Fibroblast of skin of right biceps (primary cell): Measurements from ENCODE around the gene CFAP45.

Source experiments
- DNase-seq: peaks from one replicate; pipeline ENCODE4 v3.0.0-alpha.2; 2013

CFAP45 gene

GRCh38 chr1:159900086-159900680 lies at the start of gene CFAP45:
CFAP45 (minus strand) TSS chr1:159900165; CDS start chr1:159900098, 67 bp downstream.
- DNase-seq, result peak; percentile 75

GRCh38 chr1:159949123-159949522 lies 49.2 kb upstream of the CFAP45 start:
- no peak for DNase-seq

DNA sequence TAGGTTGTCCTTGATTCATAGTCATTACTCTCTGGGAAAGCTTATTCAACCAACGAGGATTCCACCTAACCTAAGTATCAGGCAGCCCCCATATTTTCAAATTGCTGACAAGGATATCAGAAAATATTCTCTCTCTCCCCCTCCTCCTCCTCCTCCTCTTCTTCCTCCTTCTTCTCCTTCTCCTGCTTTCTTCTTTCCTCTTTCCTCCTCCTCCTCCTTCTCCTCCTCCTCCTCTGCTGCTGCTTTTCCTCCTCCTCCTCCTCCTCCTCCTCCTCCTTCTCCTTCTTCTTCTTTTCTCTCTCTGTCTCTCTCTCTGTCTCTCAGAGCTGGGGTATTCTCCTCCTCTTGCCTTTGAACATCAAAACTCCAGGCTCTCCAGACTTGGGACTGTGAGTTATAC lies 48.0 kb upstream of the CFAP45 start:
- no peak for DNase-seq

DNA sequence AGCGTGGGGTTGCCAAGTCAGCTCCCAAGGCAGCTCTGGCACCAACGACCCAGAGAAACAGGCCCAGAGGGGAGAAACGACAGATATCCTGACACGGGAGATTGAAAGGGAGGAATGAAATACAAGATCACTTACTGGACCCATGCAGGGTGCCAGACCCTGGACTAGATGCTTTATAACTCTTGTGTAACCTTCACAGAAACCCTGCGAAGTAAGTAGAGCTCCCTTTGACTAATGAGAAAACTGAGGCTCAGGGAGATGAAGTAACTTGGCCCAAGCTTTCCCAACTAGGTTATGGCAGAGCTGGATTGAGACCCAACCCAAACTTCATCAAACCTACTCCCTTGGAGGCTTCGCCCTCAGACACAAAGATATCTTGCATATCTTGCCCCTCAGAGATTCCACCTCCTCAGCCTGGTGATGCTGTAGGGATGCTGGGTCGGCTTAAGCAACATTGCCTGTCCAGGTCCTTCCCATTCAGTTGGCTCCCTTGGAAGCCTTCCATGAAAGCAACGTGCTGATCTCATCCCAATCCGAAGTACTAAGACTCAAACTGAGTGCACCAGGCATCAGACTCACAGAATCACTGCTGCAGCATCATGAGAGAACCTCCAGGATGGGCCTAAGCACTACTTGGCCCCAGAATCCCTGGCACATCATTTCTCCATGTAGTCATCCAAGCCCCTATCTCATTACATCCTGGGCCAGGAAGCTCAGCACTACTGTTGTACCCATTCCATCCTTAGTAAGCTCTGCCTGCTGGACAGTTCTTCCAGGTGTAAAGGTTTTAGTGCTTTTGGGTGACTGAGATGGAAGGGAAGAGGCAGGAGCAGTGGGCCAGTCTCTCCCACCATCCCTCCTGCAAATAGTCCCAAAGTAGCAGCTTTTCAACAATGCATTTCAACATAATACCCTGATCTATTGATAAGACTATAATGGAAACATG lies 46.5 kb upstream of the CFAP45 start:
- no peak for DNase-seq

DNA sequence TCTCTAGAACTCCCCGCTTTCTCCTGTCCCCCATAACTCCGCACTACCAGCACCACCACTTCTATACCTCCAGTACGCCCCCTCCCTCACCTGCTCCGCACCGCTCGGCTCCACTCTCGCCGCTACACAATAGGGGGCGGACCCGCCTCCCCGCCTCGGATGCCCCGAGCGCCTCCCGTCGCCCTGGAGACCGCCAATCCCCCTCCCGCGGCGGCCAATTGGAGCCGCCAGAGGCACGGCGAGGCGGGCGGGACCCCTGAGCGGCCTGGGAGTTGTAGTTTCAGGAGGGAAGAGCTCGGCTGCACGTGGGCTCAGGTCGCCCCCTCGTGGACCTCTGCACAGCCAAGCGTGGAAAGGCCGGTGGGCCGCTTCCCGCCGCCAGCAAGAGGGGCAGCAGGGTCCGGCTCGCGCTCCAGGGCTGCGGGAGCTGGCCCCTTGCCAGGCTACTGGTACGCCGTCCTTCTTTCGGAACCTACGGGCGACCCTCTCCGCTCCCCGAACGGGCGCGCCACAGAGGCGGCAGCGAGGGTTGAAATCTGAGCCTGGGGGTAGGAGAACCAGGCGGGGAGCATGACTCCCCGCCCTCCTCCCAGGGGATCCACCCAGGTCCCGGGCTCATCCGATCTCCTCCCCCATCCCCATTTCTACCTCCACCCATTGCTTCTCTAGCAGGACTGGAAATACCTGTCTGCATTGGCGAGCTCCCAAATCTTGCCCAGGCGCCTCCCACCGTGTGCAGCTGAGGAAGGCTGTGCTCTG lies 45.7 kb upstream of the CFAP45 start, which contains the start of gene IGSF9:
TSS of gene IGSF9 (minus strand) at position 131 of the 759 bp plus-strand sequence. CDS start 2,159 bp downstream, outside the sequence.
- peak; percentile 84 for DNase-seq

DNA sequence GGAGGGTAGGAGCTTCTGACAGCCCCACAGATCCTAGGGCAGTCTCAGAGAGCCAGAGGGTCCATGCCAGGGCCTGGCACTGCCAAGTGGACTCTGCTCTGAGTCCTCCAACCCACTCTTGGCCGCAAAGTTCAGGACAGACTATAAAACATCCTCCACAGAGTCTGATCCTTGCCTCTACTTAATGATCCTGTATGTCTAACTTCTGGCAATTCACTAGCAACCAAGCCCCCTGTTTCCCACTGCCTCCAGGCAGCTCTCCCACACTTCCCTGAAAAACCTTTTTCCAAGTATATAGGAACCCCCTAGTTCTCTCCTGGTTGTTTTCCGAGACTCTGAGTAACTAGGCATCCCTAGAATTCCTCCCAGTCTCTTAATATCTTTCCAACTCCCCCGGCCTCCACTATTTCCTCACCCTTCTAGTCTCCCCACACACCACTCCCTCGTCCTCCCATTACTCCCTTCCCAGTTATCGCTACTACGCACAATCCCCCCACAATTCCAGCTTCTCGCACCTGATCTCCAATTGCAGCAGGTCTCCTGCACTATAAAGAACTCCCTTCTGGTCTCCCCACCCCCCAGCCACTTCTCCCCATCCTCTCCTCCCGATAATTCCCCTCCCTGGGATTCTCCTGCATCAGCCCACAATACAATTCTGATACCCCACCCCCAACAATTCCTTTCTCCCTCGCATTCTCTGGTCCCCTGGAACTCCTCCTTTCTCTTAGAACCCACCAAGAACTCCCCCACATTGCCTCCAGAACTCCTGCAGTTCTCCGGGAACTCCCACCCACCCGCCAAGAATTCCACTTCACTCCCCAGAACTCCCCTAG lies 44.9 kb upstream of the CFAP45 start:
- DNase-seq, result no peak

GRCh38 chr1:159943908-159944622 lies 44.1 kb upstream of the CFAP45 start:
- no peak for DNase-seq

- DNase-seq, result no peak
Observed at GRCh38 chr1:159943278-159943640, 43.3 kb upstream of the CFAP45 start.

DNA sequence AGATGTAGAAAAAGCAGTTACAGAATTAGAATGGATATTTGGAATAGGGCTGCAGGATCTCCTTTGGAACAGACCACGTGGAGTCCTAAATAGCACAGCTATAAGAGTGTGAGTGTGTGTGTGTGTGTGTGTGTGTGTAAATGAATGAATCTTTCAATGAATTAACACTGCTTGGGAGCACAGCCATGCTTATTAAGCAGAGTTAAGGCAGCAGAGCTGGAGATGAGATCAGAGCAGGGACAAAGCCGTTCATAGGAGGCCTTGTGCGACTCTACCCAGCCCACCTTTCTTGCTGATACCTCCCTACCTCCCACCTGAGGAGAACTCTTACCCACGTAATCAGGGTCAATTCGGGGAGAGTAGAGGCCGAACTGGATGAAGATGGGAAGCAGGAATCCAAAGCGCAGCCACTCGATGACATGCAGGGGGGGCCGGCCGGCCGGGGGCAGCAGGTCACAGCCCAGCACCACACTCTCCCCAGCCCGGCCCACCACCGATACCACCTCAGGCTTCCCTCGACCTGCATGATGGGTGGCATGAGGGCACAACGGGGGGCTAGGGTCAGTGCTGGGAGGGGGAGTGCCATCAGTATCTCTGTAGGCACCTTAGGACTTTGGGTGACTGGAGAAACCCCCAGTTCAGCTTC lies 42.8 kb upstream of the CFAP45 start:
- no peak for DNase-seq

- no peak for DNase-seq
Observed at GRCh38 chr1:159941591-159942560, 41.9 kb upstream of the CFAP45 start.

- DNase-seq, result no peak
Observed at GRCh38 chr1:159941141-159941540, 41.2 kb upstream of the CFAP45 start.

- DNase-seq, result no peak
Observed at GRCh38 chr1:159940006-159940620, 40.1 kb upstream of the CFAP45 start.

DNA sequence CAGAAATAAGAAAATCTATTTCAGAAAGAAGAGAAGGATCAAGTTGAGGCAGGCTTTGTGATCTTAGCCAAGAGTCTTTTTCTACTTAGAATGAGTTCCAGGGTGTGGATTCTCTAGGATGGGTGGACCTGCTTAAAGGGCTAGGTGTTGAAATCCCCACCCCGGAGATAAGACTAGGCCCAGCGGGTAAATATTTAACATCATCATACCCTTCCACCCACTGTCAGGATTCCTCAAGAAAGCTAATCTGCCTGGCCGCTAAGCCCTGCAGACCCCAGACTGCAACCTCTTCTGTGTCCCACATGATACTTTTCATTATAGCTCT lies 39.7 kb upstream of the CFAP45 start:
- no peak for DNase-seq

DNA sequence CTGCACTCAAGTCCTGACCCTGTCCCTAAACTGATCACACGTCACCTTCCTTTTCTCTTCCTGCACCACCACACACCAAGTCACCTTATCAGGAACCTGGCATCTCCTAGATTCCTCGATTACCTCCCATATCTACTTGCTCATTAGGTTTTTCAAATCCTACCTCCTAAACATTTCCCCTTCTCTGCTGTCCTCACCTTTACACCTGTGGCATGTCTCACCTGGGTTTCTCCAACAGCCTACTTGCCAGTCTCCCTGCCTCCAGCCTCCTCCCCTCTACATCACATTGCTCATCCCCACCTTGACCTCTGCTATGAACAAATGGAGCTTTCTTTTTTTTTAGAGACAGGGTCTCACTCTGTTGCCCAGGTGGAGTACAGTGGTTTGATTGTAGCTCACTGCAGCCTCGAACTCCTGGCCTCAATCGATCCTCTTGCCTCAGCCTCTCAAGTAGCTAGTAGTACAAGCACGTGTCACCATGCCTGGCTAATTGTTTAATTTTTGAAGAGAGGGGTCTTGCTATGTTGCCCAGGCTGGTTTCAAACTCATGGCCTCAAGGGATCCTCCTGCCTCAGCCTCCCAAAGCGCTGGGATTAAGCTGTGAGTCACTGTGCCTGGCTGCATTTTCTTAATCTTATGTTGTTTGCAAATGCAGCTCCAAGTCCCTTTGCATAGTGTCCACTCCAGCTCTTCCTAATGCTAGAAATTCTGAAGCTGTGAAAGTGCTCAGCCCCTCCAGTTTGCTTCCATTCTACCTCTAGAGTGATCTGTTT lies 39.1 kb upstream of the CFAP45 start:
- DNase-seq, result no peak

DNA sequence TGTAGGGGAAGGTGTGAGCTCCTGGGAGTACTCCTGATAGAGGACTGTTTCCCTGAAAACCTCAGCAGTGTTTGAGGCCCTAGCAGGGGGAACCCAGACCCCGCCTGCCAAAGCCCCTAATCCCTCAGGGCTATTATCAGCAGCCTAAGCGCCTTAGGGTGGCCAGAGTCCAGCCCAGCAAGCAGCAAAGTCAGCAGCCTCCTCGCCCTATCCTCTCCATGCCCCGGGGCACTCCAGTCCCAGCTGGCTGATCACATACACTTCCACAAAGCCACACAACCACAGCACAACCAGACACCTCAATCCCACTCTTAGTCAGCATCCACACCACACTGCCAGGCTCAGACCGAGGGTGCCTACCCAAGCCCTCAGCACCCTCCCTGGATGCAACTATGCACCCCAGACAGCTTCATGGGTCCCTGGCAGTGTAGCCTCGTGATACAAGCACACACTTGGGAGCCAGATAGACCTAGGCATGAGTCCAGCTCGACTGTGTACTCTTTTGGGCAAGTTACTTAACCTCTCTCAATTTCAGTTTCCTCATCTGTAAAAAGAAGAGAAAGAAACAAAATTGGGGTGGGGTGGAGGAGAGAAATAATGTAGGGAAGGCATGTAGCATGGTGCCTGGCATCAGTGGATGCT lies 38.4 kb upstream of the CFAP45 start:
- no peak for DNase-seq

DNA sequence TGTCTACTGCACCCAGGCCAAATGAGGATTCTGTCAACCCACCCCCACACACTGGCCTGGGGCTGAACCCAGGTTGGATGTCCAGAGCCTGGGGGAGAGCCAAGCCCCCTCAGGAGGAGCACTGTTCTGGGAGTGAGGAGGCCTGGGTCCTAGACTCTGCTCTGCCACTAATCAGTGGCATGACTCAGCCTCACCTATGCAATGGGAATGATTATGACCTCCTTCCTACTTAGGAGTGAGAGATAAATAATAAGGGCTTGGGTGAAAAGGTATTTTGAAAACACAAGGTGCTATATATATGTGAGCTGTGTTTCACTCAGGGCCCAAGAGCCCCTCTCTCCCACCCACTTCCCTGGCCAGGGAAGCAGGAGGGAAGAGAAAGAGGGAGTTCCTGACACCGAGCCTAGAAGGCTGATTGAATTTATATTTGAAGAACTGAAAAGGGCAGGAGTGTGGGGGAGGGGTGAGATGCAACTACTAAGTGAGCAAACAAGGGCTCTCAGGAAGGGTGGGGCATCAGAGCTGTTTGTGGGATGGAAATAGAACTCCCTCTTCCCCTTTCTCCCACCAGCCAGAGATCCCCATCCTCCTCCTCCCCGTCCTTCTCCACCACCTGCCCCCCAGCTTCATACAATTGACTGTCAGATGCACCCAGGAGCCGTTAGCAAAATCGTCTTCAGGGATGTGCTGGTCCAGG lies 37.2 kb upstream of the CFAP45 start:
- DNase-seq, result no peak

GRCh38 chr1:159936273-159936904 lies 36.4 kb upstream of the CFAP45 start:
- peak; percentile 41 for DNase-seq
